Tibial nerve (tissue), 4 donors: ENCODE results near the gene NMNAT3. TPM values are rescaled to one million over a fixed set of nuclear protein-coding genes. Genes with fewer than 3 reads are reported as not detected.

ENCODE experiments used
- DNase-seq, 2 donors: peaks; one replicate each; pipeline ENCODE4 v3.0.0-alpha.2; 2019; ENCODE audit warnings: low spot score in 2 of 2
- H3K27ac ChIP-seq, 4 donors: fragments of 200-600 bp; sonication (generic) in 3 of 4; one replicate each; pipeline ENCODE4 v1.5.1; 2017 to 2019; ENCODE audit warnings: mild to moderate bottlenecking in 1 of 4
- H3K27me3 ChIP-seq, 2 donors: fragments of 200-600 bp; sonication (generic) in 1 of 2; one replicate each; pipeline versions ENCODE4 v1.5.1 to v1.6.0; 2017 to 2019
- H3K36me3 ChIP-seq, 3 donors: fragments of 200-600 bp; sonication (generic); one replicate each; pipeline ENCODE4 v1.5.1; 2018 to 2019
- H3K4me1 ChIP-seq, 4 donors: fragments of 200-600 bp; sonication (generic) in 3 of 4; one replicate each; pipeline ENCODE4 v1.5.1; 2017 to 2019
- H3K4me3 ChIP-seq, 4 donors: fragments of 200-600 bp; sonication (generic) in 3 of 4; one replicate each; pipeline ENCODE4 v1.5.1; 2017 to 2019; ENCODE audit warnings: mild to moderate bottlenecking in 1 of 4, moderate library complexity in 1 of 4
- H3K9me3 ChIP-seq, 4 donors: fragments of 200-600 bp; sonication (generic) in 3 of 4; one replicate each; pipeline ENCODE4 v1.5.1; 2017 to 2019
- EP300 ChIP-seq, 2 donors: sonication (generic); formaldehyde crosslinking; IDR thresholded peaks; one replicate each; pipeline ENCODE4 v1.6.1; 2017; ENCODE audit warnings: antibody characterized with exemption in 2 of 2, mild to moderate bottlenecking in 1 of 2
- POLR2A ChIP-seq, 2 donors: fragments of 450-650 bp; IDR thresholded peaks; one replicate each; pipeline ENCODE4 v1.6.1; 2017; ENCODE audit warnings: antibody characterized with exemption in 2 of 2, mild to moderate bottlenecking in 2 of 2, moderate library complexity in 2 of 2
- WGBS, 2 donors: methylation state at CpG; one replicate each; pipeline ENCODE4 v1.1.5; 2018; 5-methylcytosine and 5-hydroxymethylcytosine counted together
- total RNA-seq, 4 donors: library from RNA; depleted of rRNA; stranded (reverse); fragments of >200 nt; gene quantifications; one replicate each; pipeline ENCODE4 v1.1.0, GENCODE V29; 2016
- TF ChIP-seq, protein P1 (sequence below), 5 experiments: fragments of 200-600 bp in 3 of 5; fragments of 450-650 bp in 2 of 5; sonication (generic) in 3 of 5; IDR thresholded peaks; one replicate each; pipeline ENCODE4 v1.5.1; 2016 to 2019; ENCODE audit warnings: antibody characterized with exemption in 5 of 5, mild to moderate bottlenecking in 3 of 5, moderate library complexity in 2 of 5

The NMNAT3 gene
- total RNA-seq, 4 donors from 2014 or later = 11.0 to 19.4 (median 12.1) TPM

DNA sequence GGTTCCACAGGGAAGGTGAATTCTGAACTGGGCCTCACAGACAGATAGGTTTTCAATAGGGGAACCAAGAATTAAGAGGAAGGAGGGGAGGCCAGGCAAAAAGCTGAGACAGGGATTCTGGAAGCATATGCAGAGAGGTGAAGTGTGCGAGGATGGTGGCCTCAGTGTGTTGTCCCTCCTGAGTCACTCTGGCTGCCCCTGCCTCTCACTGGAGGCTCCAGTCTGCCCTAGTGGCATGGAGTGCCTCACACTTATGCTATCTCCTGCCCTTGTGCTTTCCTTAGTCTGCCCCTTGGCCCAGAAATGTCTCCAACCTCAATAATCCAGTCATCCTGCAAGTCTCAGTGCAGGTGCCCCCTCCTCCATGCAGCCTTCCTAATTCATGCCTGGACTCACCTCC is 106.1 kb downstream of the NMNAT3 start:
- TF ChIP-seq POLR2A (IDR thresholded peaks at IDR 0.05) = no peak
- no peak for TF ChIP-seq EP300 (IDR thresholded peaks at IDR 0.05)
- TF ChIP-seq, protein P1, sequence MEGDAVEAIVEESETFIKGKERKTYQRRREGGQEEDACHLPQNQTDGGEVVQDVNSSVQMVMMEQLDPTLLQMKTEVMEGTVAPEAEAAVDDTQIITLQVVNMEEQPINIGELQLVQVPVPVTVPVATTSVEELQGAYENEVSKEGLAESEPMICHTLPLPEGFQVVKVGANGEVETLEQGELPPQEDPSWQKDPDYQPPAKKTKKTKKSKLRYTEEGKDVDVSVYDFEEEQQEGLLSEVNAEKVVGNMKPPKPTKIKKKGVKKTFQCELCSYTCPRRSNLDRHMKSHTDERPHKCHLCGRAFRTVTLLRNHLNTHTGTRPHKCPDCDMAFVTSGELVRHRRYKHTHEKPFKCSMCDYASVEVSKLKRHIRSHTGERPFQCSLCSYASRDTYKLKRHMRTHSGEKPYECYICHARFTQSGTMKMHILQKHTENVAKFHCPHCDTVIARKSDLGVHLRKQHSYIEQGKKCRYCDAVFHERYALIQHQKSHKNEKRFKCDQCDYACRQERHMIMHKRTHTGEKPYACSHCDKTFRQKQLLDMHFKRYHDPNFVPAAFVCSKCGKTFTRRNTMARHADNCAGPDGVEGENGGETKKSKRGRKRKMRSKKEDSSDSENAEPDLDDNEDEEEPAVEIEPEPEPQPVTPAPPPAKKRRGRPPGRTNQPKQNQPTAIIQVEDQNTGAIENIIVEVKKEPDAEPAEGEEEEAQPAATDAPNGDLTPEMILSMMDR (IDR thresholded peaks at IDR 0.05) = no peak
- Histone ChIP-seq H3K4me1 (peaks cover 0 to 12% (median 2%) of the 10 kb centered on the region in 4 donors), H3K4me3 (no peak overlapping the region), H3K27me3 (no peaks in the 10 kb centered on the region), H3K36me3 (peaks cover 0 to 22% (median 0%) of the 10 kb centered on the region in 3 donors), H3K9me3 (no peaks in the 10 kb centered on the region), H3K27ac (no peak overlapping the region)
- WGBS, 2 donors = 83 to 92% methylated on average over 1 of the region's 1 CpG
- no peak for DNase-seq

DNA sequence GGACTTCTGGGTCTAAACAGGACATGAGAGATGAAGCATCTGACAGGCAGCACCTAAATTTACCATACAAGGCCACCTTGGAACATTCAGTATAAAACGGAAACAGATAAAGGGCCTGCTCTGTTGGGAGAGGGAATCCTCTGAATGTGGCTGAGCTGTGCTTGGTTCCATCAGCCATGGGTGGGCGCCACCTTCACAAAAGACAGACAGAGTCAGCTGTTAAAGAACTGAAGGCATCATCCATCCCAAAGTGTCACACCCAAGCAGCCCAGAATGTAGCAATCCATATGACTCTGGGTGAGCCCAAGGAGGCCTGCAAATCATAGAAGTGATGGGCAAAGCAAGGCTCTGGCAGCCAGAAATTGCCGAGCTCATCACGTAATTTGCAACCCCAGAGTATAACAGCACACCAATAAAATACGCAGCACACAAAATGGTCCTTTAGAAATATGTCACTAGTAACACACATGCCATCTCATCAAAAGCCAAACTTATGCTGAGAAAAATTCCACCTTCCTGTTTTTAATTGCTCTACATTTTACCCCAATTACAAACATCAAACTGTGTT is 113.4 kb downstream of the NMNAT3 start:
- Histone ChIP-seq H3K27me3 (no peaks in the 10 kb centered on the region), H3K9me3 (no peaks in the 10 kb centered on the region), H3K4me1 (peaks cover 0 to 23% (median 0%) of the 10 kb centered on the region in 4 donors), H3K4me3 (no peak overlapping the region), H3K27ac (no peak overlapping the region), H3K36me3 (no peaks in the 10 kb centered on the region)
- no peak for DNase-seq
- WGBS, 2 donors = 90 to 91% methylated on average over 5 of the region's 5 CpGs
- TF ChIP-seq EP300 (IDR thresholded peaks at IDR 0.05) (no peak), POLR2A (IDR thresholded peaks at IDR 0.05) (no peak)
- TF ChIP-seq, protein P1 (IDR thresholded peaks at IDR 0.05) = no peak

DNA sequence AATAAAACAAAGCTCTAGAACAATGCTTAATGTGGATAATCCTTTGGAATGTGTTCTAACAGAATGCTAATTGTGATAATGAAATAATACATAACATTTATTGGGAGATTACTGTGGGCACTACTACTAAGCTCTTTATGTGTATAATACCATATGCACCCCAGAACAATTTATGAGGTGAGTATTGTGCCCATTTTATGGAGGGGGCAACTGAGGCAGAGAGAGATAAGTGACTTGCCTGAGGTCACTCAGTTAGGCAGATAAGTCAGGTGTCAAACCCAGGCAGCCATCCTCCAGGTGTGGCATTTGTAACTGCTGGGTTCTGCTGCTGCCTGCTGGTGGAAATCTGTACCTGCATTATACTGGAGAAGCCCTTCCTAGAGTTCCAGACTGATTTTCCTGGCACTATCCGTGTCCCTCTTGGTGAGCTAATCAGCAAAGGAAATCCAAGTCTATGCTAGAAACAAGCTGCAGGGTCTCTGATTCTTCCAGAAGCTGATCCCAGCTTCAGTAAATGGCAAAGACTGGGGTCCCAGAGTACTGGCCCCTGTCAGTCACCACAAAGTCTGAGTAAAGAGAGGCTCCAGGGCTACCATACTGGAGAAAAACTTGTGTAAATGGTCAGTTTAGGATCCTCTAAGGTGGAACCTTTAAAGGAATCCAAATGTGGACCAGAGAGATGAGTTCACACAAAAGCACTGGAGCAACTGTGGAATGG is 115.7 kb downstream of the NMNAT3 start:
- H3K27ac ChIP-seq = no peak overlapping the region
- H3K36me3 ChIP-seq = no peaks in the 10 kb centered on the region
- H3K4me1 ChIP-seq = peaks cover 0 to 33% (median 0%) of the 10 kb centered on the region in 4 donors
- no peaks in the 10 kb centered on the region for H3K27me3 ChIP-seq
- TF ChIP-seq POLR2A (IDR thresholded peaks at IDR 0.05) (no peak), EP300 (IDR thresholded peaks at IDR 0.05) (no peak)
- TF ChIP-seq, protein P1 (IDR thresholded peaks at IDR 0.05) = peak; percentile 38 to 77 (median 47)
- DNase-seq = peak in 1 of 2 donors; percentile 38
- H3K9me3 ChIP-seq = no peaks in the 10 kb centered on the region
- H3K4me3 ChIP-seq = no peak overlapping the region
- 38 to 40% methylated on average over 1 of the region's 1 CpG for WGBS, 2 donors

DNA sequence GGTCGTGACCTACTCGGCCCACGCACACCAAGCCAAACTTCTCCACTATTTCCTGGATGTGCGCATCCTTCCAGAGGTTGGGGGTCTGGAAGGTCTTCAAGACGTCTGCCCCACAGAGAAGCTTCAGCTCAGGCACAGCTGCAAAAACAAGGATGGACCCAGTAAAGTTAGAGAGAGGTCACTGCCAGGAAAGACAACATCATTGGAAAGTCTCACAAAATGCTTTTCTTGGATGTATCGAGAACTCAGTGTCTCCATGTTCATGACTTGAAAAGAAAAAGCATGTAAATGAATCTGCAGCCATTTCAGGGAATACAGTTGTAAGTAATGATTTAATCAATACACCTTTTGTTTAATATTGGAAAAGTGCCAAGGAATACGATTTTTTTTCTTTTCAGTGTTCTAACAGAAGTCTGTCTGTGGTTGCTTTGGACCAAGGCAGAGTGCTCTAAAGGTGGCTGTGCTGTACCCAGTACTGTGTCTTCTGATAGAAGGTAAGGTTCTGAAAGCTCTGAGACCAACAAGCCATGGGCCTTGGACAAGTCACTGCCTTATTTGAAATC is 116.4 kb downstream of the NMNAT3 start:
- Histone ChIP-seq H3K4me1 (peaks cover 0 to 33% (median 0%) of the 10 kb centered on the region in 4 donors), H3K36me3 (no peaks in the 10 kb centered on the region), H3K27me3 (no peaks in the 10 kb centered on the region), H3K27ac (no peak overlapping the region), H3K4me3 (no peak overlapping the region), H3K9me3 (no peaks in the 10 kb centered on the region)
- TF ChIP-seq EP300 (IDR thresholded peaks at IDR 0.05) (no peak), POLR2A (IDR thresholded peaks at IDR 0.05) (no peak)
- TF ChIP-seq, protein P1 (IDR thresholded peaks at IDR 0.05) = no peak
- no peak for DNase-seq
- 52 to 55% methylated on average over 7 of the region's 7 CpGs for WGBS, 2 donors

DNA sequence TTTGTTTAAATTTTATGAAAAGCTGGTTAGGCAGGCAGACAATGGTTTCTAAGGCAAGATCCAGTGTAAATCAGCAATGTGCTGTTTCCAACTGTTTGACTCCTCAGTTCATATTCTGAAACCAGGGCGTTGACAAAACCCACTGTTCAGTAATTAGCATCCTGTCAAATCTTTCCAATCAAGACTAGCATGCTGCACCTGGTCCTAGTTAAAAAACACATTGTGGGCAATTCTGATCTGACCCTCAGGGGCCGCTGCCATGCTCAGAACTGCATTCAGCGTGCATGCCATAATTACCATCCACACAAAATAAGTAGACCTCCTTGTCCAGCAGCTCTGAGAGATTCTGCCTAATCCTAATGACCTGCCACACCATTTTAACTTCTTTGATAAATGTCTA is 117.4 kb downstream of the NMNAT3 start:
- 85 to 91% methylated on average over 3 of the region's 3 CpGs for WGBS, 2 donors
- Histone ChIP-seq H3K9me3 (no peaks in the 10 kb centered on the region), H3K36me3 (no peaks in the 10 kb centered on the region), H3K27ac (no peak overlapping the region), H3K4me3 (no peak overlapping the region), H3K4me1 (peaks cover 0 to 33% (median 0%) of the 10 kb centered on the region in 4 donors), H3K27me3 (no peaks in the 10 kb centered on the region)
- TF ChIP-seq, protein P1 (IDR thresholded peaks at IDR 0.05) = no peak
- TF ChIP-seq POLR2A (IDR thresholded peaks at IDR 0.05) = no peak
- TF ChIP-seq EP300 (IDR thresholded peaks at IDR 0.05) = no peak
- DNase-seq = no peak
